ENCODE data around the gene FRAS1.

Gene FRAS1

GRCh38 chr4:78551420-78552351 is 494.6 kb downstream of the FRAS1 start, which contains the start of gene ANXA3:
TSS of gene ANXA3 (plus strand) at chr4:78551770. CDS start at chr4:78554474, 2,704 bp downstream.
- no peak for DNase-seq (ENCODE audit: low read depth)

DNA sequence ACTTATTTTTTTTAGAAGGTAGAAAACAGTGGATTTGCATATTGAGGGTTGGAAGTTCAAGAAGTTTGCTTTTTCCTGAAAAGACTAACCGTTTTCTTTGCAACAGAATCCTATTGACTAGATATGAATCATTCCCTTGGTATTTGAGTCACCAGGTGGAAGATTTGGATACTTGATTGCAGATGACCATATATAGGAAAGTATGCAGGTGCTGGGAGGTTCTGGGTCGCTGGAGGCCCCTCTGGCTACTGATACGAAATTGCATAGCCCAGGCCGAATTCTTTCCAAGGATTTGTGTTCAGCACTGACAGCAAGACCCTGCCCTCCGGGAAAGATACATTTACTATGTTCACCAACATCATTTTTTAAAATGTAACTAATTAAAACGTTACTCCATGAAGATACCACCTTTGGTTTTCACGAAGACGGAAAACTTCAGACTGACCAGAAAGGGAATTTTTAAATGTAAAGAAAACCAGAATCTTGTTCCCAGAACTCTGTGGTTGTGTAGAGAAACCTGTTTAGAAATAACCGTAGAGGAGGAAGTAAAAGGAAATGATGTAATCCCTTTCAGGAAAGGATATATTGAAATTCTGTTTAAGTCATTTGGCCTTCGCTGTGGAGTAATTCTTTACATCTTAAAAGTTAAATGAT is 495.4 kb downstream of the FRAS1 start:
- no peak for DNase-seq (ENCODE audit: low read depth)

DNA sequence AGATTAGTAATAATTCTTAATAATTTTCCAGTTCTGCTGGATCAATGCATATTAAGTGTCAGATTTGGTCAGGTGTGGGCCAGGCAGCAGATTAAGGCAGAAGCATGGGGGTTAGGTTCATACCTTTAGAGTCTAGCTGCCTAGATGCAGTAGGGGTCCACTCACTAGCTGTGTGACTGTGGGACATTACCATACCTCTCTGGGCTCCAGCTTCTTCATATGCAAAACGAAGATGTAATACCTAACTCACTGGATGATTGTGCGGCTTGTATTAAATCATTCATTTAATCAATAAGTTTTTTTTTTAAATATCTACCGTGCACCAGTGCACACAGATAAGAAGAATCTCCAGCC is 495.9 kb downstream of the FRAS1 start:
- DNase-seq (ENCODE audit: low read depth), result no peak

DNA sequence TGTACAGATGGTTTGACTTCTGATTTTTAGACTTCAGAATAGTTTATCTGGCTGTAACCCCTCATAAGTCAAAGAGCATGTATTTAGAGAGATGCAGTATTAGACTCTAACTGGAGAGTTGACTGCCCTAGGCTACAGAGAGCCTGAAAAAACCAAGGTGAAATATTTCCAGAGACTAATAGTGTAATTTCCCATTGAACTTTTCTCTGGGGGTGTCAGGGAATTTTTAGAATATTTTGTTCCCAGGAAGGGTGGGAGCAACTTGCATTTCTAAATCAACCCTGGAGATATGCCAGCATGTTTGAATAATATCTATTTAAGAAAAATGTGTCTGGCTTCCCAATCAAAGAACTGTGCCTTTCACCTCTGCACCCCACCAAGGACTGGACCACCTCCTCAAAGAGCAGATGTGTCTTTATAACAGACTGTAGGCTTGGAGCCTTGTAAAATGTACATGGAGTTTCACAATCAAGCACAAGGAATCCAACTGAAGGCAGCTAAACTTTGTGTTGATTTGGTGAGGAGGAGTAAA is 496.5 kb downstream of the FRAS1 start:
- DNase-seq (ENCODE audit: low read depth), result no peak

- DNase-seq (ENCODE audit: low read depth), result no peak
Measured at GRCh38 chr4:78556665-78557064, 499.5 kb downstream of the FRAS1 start.

DNA sequence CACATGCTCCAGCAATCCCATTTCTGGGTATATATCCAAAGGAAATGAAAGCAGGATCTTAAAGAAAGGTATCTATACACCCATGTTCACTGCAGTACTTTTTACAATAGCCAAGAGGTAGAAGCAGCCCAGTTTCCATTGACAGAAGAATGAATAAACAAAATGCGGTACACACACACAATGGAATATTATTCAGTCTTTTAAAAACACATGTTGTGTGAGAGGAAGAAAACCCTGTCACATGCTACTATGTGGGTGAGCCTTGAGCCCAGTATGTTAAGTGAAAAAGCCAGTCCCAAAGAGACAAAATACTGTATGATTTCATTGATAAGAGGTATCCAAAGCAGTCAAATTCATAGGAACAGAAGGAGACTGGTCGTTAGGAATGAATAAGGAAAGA is 500.7 kb downstream of the FRAS1 start:
- DNase-seq (ENCODE audit: low read depth), result no peak

GRCh38 chr4:78558410-78558809 is 501.3 kb downstream of the FRAS1 start:
- DNase-seq (ENCODE audit: low read depth), result no peak

GRCh38 chr4:78560296-78560963 is 503.3 kb downstream of the FRAS1 start:
- DNase-seq (ENCODE audit: low read depth), result no peak

GRCh38 chr4:78561677-78562076 is 504.6 kb downstream of the FRAS1 start:
- no peak for DNase-seq (ENCODE audit: low read depth)

DNA sequence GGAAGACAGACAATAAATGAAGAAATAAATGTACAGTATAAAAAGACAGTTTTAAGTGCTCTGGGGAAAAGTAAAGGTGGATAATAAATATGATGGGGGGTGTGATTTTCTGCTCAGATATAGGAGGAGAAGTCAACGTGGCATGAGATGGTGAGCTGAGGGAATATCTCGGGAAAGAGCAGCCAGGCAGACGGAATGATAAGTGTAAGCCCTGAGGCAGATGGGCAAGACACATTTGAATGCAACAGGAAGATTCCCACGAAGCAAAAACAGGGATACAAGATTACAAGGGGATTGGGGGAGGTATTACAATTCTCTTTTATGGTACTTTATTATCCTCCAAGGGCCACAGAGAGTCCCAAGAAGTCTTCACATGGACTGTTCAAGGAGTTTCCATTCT is 505.6 kb downstream of the FRAS1 start:
- DNase-seq (ENCODE audit: low read depth), result no peak

DNA sequence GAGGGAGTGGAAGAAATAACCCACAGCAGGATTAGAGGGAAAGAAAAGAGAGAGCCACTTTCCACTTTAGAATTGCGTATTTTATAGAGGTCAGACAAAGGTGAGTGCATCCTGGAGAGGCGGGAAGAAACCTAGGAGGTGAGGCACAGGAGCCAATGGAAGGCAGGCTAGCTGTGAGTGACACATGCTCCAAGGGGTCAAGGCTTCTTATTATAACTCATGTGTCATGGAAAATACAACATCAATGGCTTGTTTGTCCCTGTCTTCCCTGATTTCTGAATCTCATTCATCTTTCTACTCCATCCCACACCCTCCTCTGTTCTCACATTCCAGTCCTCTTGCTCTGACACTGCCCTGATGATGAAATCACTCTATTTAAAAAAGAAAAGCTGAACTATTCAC is 508.8 kb downstream of the FRAS1 start:
- no peak for DNase-seq (ENCODE audit: low read depth)

DNA sequence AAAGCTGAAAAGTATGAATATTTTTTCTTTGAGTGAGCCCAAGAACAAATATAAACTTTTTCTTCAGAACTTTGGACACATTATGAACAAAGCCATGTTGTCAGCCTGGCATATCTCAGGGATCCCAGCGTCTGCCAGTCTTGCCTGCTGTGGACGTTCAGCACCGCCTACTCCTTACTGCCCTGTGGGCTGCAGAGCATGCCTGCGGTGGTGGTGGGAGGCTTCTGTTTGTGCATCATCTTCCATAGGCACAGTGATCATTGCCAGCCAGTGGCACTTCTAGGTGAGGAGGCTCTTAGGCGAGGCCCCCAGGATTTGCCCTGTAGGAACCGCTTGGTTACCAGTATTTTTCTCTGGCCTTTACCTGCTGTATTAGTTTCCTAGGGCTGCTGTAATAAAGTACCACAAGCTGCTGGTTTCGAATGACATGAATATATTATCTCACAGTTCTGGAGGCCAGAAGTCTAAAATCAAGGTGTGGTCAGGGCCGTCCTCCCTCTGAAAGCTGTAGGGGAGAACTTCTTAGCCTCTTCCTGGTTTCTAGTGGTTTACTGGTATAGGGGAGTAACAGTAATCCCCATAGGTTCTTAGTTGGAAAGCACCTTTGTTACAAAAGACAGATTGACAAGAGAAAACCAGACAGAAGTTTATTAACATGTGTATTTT is 509.8 kb downstream of the FRAS1 start:
- DNase-seq (ENCODE audit: low read depth), result no peak

GRCh38 chr4:78567500-78568060 is 510.5 kb downstream of the FRAS1 start:
- no peak for DNase-seq (ENCODE audit: low read depth)

DNA sequence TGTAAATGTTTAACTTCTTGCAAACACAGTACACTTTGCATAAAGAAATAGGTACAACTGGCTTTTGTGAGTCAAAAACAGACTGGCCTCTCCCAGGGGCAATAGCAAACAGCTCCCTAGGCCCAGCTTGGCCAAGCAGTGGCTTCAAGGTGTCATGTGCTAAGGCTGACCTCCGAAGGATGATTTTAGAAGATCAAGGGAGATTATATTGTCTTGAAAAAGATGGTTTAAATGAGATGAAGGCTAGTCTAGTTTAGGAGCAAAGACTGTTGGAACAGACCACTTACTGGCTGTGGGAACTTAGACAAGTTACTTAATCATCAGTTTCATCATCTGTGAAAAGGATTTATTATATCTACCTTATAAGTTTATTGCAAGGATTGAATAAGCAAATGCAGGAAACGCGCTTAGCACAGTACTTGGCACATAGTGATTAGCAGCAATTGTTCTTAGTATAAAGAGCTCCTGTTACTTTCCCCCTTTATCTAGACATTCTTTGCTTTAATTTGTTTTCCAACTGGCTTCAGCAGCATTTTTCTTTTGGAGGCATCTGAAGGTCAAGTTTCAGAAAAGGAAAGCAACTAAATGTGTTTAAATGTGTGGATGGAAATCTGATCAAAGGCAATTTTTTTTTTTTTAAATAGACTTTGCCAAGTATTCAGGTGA is 511.6 kb downstream of the FRAS1 start:
- DNase-seq (ENCODE audit: low read depth), result no peak

- DNase-seq (ENCODE audit: low read depth), result no peak
Measured at GRCh38 chr4:78569306-78569821, 512.2 kb downstream of the FRAS1 start.

- DNase-seq (ENCODE audit: low read depth), result no peak
Measured at GRCh38 chr4:78570117-78570516, 513.0 kb downstream of the FRAS1 start.

- no peak for DNase-seq (ENCODE audit: low read depth)
Measured at GRCh38 chr4:78571804-78572203, 514.7 kb downstream of the FRAS1 start.

- no peak for DNase-seq (ENCODE audit: low read depth)
Measured at GRCh38 chr4:78578674-78579425, 521.7 kb downstream of the FRAS1 start.

GRCh38 chr4:78581618-78582017 is 524.5 kb downstream of the FRAS1 start:
- no peak for DNase-seq (ENCODE audit: low read depth)

DNA sequence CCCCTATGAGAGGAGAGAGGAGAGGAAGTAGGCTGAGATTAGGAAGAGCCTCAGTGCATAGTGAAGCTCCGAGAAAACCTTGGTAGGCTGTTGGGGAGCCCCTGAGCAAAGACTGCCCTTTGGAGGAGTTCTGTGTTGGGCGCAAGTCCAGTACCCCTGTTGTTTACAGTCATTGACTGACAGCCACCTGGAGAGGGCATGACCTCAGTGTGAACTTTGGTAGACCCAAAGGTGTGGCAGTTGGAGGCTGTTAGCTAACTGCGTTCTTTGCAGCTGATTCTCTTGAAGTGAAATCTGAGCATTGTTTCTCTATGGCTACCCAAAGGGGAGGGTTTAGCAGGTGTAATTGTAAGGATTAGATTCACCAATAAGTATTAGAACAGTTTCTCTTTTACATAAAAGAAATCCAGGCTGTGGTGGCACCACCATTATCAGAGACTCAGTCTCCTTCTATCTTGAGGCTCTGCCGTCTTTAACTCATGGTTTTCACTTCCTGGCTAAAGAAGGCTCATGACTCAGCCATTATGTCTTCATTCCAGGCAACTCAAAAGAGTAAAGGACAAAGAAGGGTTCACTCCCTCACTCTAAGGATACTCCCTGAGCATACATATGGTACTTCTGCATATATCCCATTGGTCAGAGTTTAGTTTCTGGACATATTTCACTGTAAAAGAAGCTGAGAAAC is 527.9 kb downstream of the FRAS1 start:
- no peak for DNase-seq (ENCODE audit: low read depth)
